HepG2 (cell line): Measurements from ENCODE around the gene CYP2W1. TPM values are rescaled to one million over a fixed set of nuclear protein-coding genes. Genes with fewer than 3 reads are reported as not detected.

ENCODE experiments used
- ARNTL ChIP-seq: sonication (generic); formaldehyde crosslinking; IDR thresholded peaks from 2 replicates; pipeline ENCODE4 v1.4.0; 2020; ENCODE audit warnings: mild to moderate bottlenecking, missing genetic modification reagents
- ATAD3A ChIP-seq: sonication (generic); formaldehyde crosslinking; IDR thresholded peaks from 2 replicates; pipeline ENCODE4 v1.4.0; 2020; ENCODE audit warnings: missing genetic modification reagents
- CREM ChIP-seq, 2 experiments: sonication (generic) in 1 of 2; formaldehyde crosslinking in 1 of 2; IDR thresholded peaks; 2 replicates each; pipeline versions ENCODE4 v1.4.0 to v1.6.1; 2016 to 2020; ENCODE audit warnings: antibody characterized with exemption in 1 of 2, mild to moderate bottlenecking in 1 of 2, missing genetic modification reagents in 1 of 2
- DRAP1 ChIP-seq: IDR thresholded peaks from 2 replicates; pipeline ENCODE4 v1.6.1; 2016; ENCODE audit warnings: missing genetic modification reagents, missing compliant biosample characterization
- EED ChIP-seq: sonication (generic); formaldehyde crosslinking; IDR thresholded peaks from 2 replicates; pipeline ENCODE4 v1.5.0; 2020; ENCODE audit warnings: mild to moderate bottlenecking, missing genetic modification reagents
- ELF1 ChIP-seq: sonication (generic); formaldehyde crosslinking; IDR thresholded peaks from 2 replicates; pipeline ENCODE4 v1.4.0; 2020; ENCODE audit warnings: missing genetic modification reagents
- KLF9 ChIP-seq: IDR thresholded peaks from 2 replicates; pipeline ENCODE4 v1.6.1; 2016; ENCODE audit warnings: low read depth
- KMT2B ChIP-seq: IDR thresholded peaks from 2 replicates; pipeline ENCODE4 v1.6.1; 2016; ENCODE audit warnings: missing genetic modification reagents, missing compliant biosample characterization
- MLLT10 ChIP-seq: sonication (generic); formaldehyde crosslinking; IDR thresholded peaks from 2 replicates; pipeline ENCODE4 v1.4.0; 2020; ENCODE audit warnings: missing genetic modification reagents
- MXD1 ChIP-seq: sonication (generic); formaldehyde crosslinking; IDR thresholded peaks from 2 replicates; pipeline ENCODE4 v1.4.0; 2020; ENCODE audit warnings: mild to moderate bottlenecking, missing genetic modification reagents
- NPAS2 ChIP-seq: sonication (generic); formaldehyde crosslinking; IDR thresholded peaks from 2 replicates; pipeline ENCODE4 v1.8.0; 2022; ENCODE audit warnings: mild to moderate bottlenecking, missing genetic modification reagents, borderline replicate concordance
- SMARCC2 ChIP-seq: fragments of 450-650 bp; IDR thresholded peaks from 2 replicates; pipeline ENCODE4 v1.6.1; 2017; ENCODE audit warnings: antibody characterized with exemption, mild to moderate bottlenecking
- STAT6 ChIP-seq: sonication (generic); formaldehyde crosslinking; IDR thresholded peaks from 2 replicates; pipeline ENCODE4 v1.4.0; 2020; ENCODE audit warnings: missing genetic modification reagents, mild to moderate bottlenecking, borderline replicate concordance
- ZBED4 ChIP-seq: sonication (generic); formaldehyde crosslinking; IDR thresholded peaks from 2 replicates; pipeline ENCODE4 v1.4.0; 2020; ENCODE audit warnings: missing genetic modification reagents, borderline replicate concordance
- ZBTB3 ChIP-seq: sonication (generic); formaldehyde crosslinking; IDR thresholded peaks from 2 replicates; pipeline ENCODE4 v1.4.0; 2020; ENCODE audit warnings: low read depth, mild to moderate bottlenecking, moderate library complexity, missing genetic modification reagents, borderline replicate concordance
- ZC3H13 ChIP-seq: sonication (generic); formaldehyde crosslinking; IDR thresholded peaks from 2 replicates; pipeline ENCODE4 v1.8.1; 2023; ENCODE audit warnings: mild to moderate bottlenecking, missing genetic modification reagents, moderate library complexity
- ZFY ChIP-seq: sonication (generic); formaldehyde crosslinking; IDR thresholded peaks from 2 replicates; pipeline ENCODE4 v1.4.0; 2020; ENCODE audit warnings: missing genetic modification reagents
- ZNF337 ChIP-seq: sonication (generic); formaldehyde crosslinking; IDR thresholded peaks from 2 replicates; pipeline ENCODE4 v1.5.1; 2020; ENCODE audit warnings: missing genetic modification reagents, low read depth, mild to moderate bottlenecking, borderline replicate concordance
- ZNF563 ChIP-seq: sonication (generic); formaldehyde crosslinking; IDR thresholded peaks from 2 replicates; pipeline ENCODE4 v1.8.0; 2022; ENCODE audit warnings: mild to moderate bottlenecking, moderate library complexity, missing genetic modification reagents
- ZNF713 ChIP-seq: sonication (generic); formaldehyde crosslinking; IDR thresholded peaks from 2 replicates; pipeline ENCODE4 v1.4.0; 2020; ENCODE audit warnings: mild to moderate bottlenecking, missing genetic modification reagents
- polyA plus RNA-seq, 8 experiments: library from polyadenylated mRNA; depleted of rRNA in 3 of 8; stranded (reverse) in 7 of 8; unstranded in 1 of 8; fragments of >200 nt; fragmentation: Illumina TruSeq in 4 of 8; extraction: Trizol in 4 of 8; gene quantifications; 2 replicates each; pipeline versions ENCODE4 v1.2.1 to v1.2.3, GENCODE V29; 2011 to 2016; ENCODE audit warnings: low read depth in 4 of 8, missing spikeins in 1 of 8, mixed read lengths in 1 of 8; ENCODE audit not compliant: insufficient read depth in 1 of 8
- total RNA-seq, 5 experiments: library from RNA; depleted of rRNA; stranded (reverse); fragments of >200 nt; fragmentation: Illumina TruSeq; extraction: Trizol; gene quantifications; 2 replicates each; pipeline ENCODE4 v1.2.3, GENCODE V29; 2016; ENCODE audit warnings: low read depth in 1 of 5

Gene CYP2W1
- total and polyA plus RNA-seq, 2 of the 13 experiments (the other 11 are each of a cell fraction or from before 2014, with no cell fraction given) = 19.5 to 31.7 TPM

GRCh38 chr7:1028044-1028770 is 45.2 kb downstream of the CYP2W1 start (continued):
- no peak for TF ChIP-seq KLF9 (CRISPR knock-in tag)
- TF ChIP-seq ZC3H13 (CRISPR knock-in tag) = 0 out of 2 replicates have a peak, but pooled peaks have one; percentile 17
- no peak for TF ChIP-seq SMARCC2
- TF ChIP-seq CREM (IDR thresholded peaks at IDR 0.05) = no peak
- no peak for TF ChIP-seq CREM (CRISPR knock-in tag; IDR thresholded peaks at IDR 0.05)
- peak; percentile 69 for TF ChIP-seq ZNF563
- no peak for TF ChIP-seq ELF1 (CRISPR knock-in tag)
- TF ChIP-seq ATAD3A = no peak
- no peak for TF ChIP-seq KMT2B (CRISPR knock-in tag)
- no peak for TF ChIP-seq ZNF713
- no peak for TF ChIP-seq ZNF337 (CRISPR knock-in tag)
- TF ChIP-seq MXD1 (CRISPR knock-in tag) = 0 out of 2 replicates have a peak, but pooled peaks have one; percentile 66
- TF ChIP-seq ZBED4 (CRISPR knock-in tag) = peak; percentile 61; the same call in 1 of the 2 replicates
- TF ChIP-seq ZFY (CRISPR knock-in tag) = peak; percentile 81
- no peak for TF ChIP-seq NPAS2 (CRISPR knock-in tag)
- TF ChIP-seq ZBTB3 = no peak
- TF ChIP-seq ARNTL (CRISPR knock-in tag) = no peak; the same call in 1 of the 2 replicates
- TF ChIP-seq EED (CRISPR knock-in tag) = no peak
- no peak for TF ChIP-seq MLLT10 (CRISPR knock-in tag)
- no peak for TF ChIP-seq STAT6 (CRISPR knock-in tag)
- TF ChIP-seq DRAP1 (CRISPR knock-in tag) = no peak
